Activated CD8-positive, alpha-beta T cell treated with anti-CD3 and anti-CD28 coated beads, Interleukin-2, amount 10 ng/mL, durations not matched to agents 7 days and 5 days (primary cell): ENCODE results near the gene GRAP2. TPM values are rescaled to one million over a fixed set of nuclear protein-coding genes. Genes with fewer than 3 reads are reported as not detected.
A peak's percentile ranks its signal among the peaks of the same experiment; 100 is the strongest.

Experiments
- ATAC-seq: fragments of 150-1000 bp; cut with Tn5 transposase; one replicate; pipeline ENCODE4 v1.10.0; 2021; ENCODE audit warnings: moderate library complexity
- CTCF ChIA-PET: fragments of 350-600 bp; sonication (Branson Sonifier 250); formaldehyde crosslinking; loops from one replicate; lab custom pipeline; 2021; ENCODE audit warnings: antibody characterized with exemption; lab: Charles Lee
- POLR2A ChIA-PET: fragments of 350-600 bp; sonication (Branson Sonifier 250); formaldehyde crosslinking; loops from one replicate; lab custom pipeline; 2021; ENCODE audit warnings: antibody characterized with exemption; lab: Charles Lee
- DNase-seq: peaks from one replicate; pipeline ENCODE4 v3.0.0-alpha.2; 2020
- H3K27ac Mint-ChIP-seq: one replicate; pipeline ENCODE4 v1.8.0; 2021; ENCODE audit warnings: mild to moderate bottlenecking, mixed read lengths
- H3K27me3 Mint-ChIP-seq: one replicate; pipeline ENCODE4 v1.8.0; 2021; ENCODE audit warnings: low read depth, mixed read lengths
- H3K36me3 Mint-ChIP-seq: one replicate; pipeline ENCODE4 v1.8.0; 2021; ENCODE audit warnings: low read depth, mixed read lengths
- H3K4me1 Mint-ChIP-seq: one replicate; pipeline ENCODE4 v1.8.0; 2021; ENCODE audit warnings: low read depth, mixed read lengths
- H3K4me3 Mint-ChIP-seq: one replicate; pipeline ENCODE4 v1.8.0; 2021; ENCODE audit warnings: mild to moderate bottlenecking, mixed read lengths
- H3K9me3 Mint-ChIP-seq: one replicate; pipeline ENCODE4 v1.8.0; 2022; ENCODE audit warnings: mixed read lengths; ENCODE audit not compliant: insufficient read depth
- total RNA-seq, 2 experiments: library from RNA; stranded (reverse); gene quantifications; one replicate each; pipeline ENCODE4 v1.2.3, GENCODE V29; 2021

Gene GRAP2
- total RNA-seq, 2 experiments from 2014 or later = 235 to 239 TPM

- Mint-ChIP-seq H3K4me1 (peaks cover 98% of the 10 kb centered on the region), H3K27ac (peak overlapping the region; percentile 58), H3K27me3 (no peaks in the 10 kb centered on the region), H3K4me3 (no peak overlapping the region), H3K9me3 (no peaks in the 10 kb centered on the region), H3K36me3 (peaks cover 95% of the 10 kb centered on the region)
- ChIA-PET CTCF (interaction anchor here (1.5 to 1.9 kb wide), 2 partner anchors 12 to 39 kb away, joined by 3 to 6 read pairs; no protein-coding TSS in a partner anchor), POLR2A (no interaction called here)
- DNase-seq (no peak), ATAC-seq (no peak)
These were observed 54.8 kb downstream of the GRAP2 start for GRCh38 chr22:39955675-39956074.

DNA sequence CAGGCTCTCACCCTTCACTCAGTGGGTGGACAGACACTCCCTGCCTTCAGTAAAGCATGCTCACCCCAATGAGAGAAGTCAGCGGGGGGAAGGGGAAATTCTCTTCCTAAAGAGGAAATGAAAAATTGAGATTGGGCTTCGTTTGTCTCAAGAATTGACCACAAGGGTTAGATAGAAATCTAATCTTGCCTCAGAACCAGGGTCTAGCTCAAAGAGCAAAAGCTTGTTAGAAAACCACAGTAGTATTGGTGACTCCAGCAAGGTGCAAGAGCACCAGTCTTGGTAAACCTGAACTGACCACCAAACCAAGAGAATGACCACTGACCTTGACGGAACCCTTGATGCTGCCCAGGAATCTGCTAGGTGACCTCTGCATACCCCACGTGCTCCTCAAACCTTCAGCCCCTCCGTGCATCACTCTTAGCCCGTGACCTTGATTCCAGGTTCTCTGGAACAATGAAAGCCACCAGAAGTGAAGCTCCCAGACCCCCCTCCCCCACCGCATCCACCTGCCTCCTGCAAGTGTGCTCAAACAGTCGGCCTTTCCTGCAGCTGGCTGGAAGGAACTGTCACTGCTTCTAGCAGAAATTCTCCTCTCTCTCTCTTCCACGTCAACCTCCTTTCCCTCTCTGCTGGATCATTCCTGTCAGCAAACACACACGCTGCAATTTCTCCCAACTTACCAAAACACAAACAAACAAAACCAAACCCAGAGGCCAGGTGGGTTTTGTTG lies 56.2 kb downstream of the GRAP2 start:
- Mint-ChIP-seq H3K4me1 (peaks cover 98% of the 10 kb centered on the region), H3K27me3 (no peaks in the 10 kb centered on the region), H3K36me3 (peaks cover 95% of the 10 kb centered on the region), H3K9me3 (no peaks in the 10 kb centered on the region), H3K27ac (peak overlapping the region; percentile 68), H3K4me3 (peak overlapping the region; percentile 9)
- DNase-seq = no peak
- POLR2A ChIA-PET = interaction anchor here (0.9 to 1.0 kb wide), 2 partner anchors 36 to 86 kb away, joined by 3 read pairs; no protein-coding TSS in a partner anchor
- no peak for ATAC-seq
- CTCF ChIA-PET = interaction anchor here (1.5 to 2.0 kb wide), 4 partner anchors 11 to 40 kb away, joined by 3 to 7 read pairs (median 6); no protein-coding TSS in a partner anchor

- ATAC-seq (no peak), DNase-seq (no peak)
- H3K27ac Mint-ChIP-seq = peak overlapping the region; percentile 83
- H3K4me3 Mint-ChIP-seq = peak overlapping the region; percentile 4
- ChIA-PET POLR2A (no interaction called here), CTCF (interaction anchor here (1.6 to 2.0 kb wide), 2 partner anchors 12 to 25 kb away, joined by 5 to 7 read pairs; no protein-coding TSS in a partner anchor)
- peaks cover 96% of the 10 kb centered on the region for H3K4me1 Mint-ChIP-seq
- H3K36me3 Mint-ChIP-seq = peaks cover 93% of the 10 kb centered on the region
- no peaks in the 10 kb centered on the region for H3K27me3 Mint-ChIP-seq
- H3K9me3 Mint-ChIP-seq = no peaks in the 10 kb centered on the region
These were observed 57.3 kb downstream of the GRAP2 start for GRCh38 chr22:39958009-39958711.

- H3K27me3 Mint-ChIP-seq = no peaks in the 10 kb centered on the region
- peak overlapping the region; percentile 83 for H3K27ac Mint-ChIP-seq
- peaks cover 93% of the 10 kb centered on the region for H3K4me1 Mint-ChIP-seq
- POLR2A ChIA-PET = interaction anchor here (1.5 kb wide), 1 partner anchor 26 kb away, joined by 3 read pairs; no protein-coding TSS in a partner anchor
- no peak for DNase-seq
- H3K9me3 Mint-ChIP-seq = no peaks in the 10 kb centered on the region
- CTCF ChIA-PET = interaction anchor here (0.5 to 4.9 kb wide), 5 partner anchors 15 to 66 kb away, joined by 3 to 15 read pairs (median 5); no protein-coding TSS in a partner anchor
- H3K36me3 Mint-ChIP-seq = peaks cover 91% of the 10 kb centered on the region
- ATAC-seq = no peak
- H3K4me3 Mint-ChIP-seq = no peak overlapping the region
These were observed 58.2 kb downstream of the GRAP2 start for GRCh38 chr22:39958949-39959639.

DNA sequence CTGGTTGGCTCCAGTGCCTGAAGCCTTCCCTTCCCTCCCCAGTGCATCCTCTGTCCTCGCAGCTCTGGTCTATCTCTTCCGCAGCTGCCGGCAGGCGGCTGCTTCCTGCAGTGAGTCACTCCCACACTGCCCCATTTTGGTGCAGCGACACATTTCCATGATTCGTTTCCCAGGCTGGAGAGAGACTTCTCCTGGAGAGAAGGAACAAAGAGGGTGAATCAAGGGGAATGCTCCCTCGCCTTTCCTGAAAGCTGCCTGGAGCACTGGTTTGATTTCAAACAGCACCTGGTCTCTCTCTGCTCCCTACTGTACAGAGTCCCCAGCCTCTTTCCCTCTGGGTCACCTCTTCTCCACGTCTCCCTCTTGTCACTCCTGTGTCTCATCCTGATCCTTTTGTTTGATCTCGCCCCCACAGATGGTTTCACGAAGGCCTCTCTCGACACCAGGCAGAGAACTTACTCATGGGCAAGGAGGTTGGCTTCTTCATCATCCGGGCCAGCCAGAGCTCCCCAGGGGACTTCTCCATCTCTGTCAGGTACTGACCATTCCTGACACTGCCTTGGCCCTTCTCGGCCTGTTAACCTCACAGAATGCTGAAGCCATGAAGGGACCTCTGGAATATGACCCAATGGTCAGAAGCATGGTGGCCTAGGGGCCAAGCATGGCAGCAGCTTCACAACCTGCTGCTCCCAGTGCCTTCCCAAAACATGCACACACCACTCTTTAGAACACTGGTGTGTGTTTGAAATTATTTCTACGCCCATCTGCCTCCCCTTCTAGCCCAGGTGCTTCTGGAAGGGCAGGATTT lies 59.0 kb downstream of the GRAP2 start, which contains the start of gene TMA7B:
Gene TMA7B (plus strand): TSS at position 758 of the 808 bp plus-strand sequence. CDS start 3,978 bp downstream, outside the sequence.
- Mint-ChIP-seq H3K4me1 (peaks cover 87% of the 10 kb centered on the region), H3K9me3 (no peaks in the 10 kb centered on the region), H3K36me3 (peaks cover 92% of the 10 kb centered on the region), H3K27me3 (no peaks in the 10 kb centered on the region), H3K4me3 (peak within 1 kb of the TSS; percentile 60), H3K27ac (peak within 1 kb of the TSS; percentile 86)
- ChIA-PET POLR2A (interaction anchor here (1.2 to 1.5 kb wide), 2 partner anchors 17 to 26 kb away, joined by 3 read pairs; no protein-coding TSS in a partner anchor), CTCF (interaction anchor here (0.5 to 4.9 kb wide), 6 partner anchors 9 to 66 kb away, joined by 3 to 15 read pairs (median 5); no protein-coding TSS in a partner anchor)
- DNase-seq = peak; percentile 61
- ATAC-seq = peak; percentile 40

- Mint-ChIP-seq H3K36me3 (peaks cover 92% of the 10 kb centered on the region), H3K4me1 (peaks cover 75% of the 10 kb centered on the region), H3K27me3 (no peaks in the 10 kb centered on the region), H3K9me3 (no peaks in the 10 kb centered on the region), H3K4me3 (peak overlapping the region; percentile 60), H3K27ac (peak overlapping the region; percentile 86)
- ATAC-seq (peak; percentile 94), DNase-seq (peak; percentile 91)
- ChIA-PET CTCF (interaction anchor here (1.0 to 4.9 kb wide), 6 partner anchors 11 to 63 kb away, joined by 3 to 15 read pairs (median 6); no protein-coding TSS in a partner anchor), POLR2A (interaction anchor here (1.1 to 1.5 kb wide), 6 partner anchors 9 to 64 kb away, joined by 3 to 7 read pairs (median 3); no protein-coding TSS in a partner anchor)
These were observed 60.2 kb downstream of the GRAP2 start for GRCh38 chr22:39960791-39961746.

DNA sequence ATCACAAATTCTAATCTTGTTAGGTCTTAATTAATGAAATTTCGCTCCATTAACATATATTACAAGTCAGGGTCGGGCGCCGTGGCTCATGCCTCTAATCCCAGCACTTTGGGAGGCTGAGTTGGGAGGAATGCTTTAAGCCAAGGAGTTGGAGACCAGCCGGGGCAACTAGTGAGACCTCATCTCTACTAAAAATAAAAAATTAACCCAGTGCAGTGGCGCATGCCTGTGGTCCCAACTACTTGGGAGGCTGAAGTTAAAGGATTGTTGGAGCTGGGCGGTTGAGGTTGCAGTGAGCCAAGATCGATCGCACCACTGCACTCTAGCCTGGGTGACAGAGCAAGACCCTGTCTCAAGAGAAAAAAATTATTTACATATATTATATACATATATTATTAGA lies 61.2 kb downstream of the GRAP2 start:
- Mint-ChIP-seq H3K9me3 (no peaks in the 10 kb centered on the region), H3K27ac (peak overlapping the region; percentile 86), H3K36me3 (peaks cover 94% of the 10 kb centered on the region), H3K4me1 (peaks cover 65% of the 10 kb centered on the region), H3K4me3 (peak overlapping the region; percentile 60), H3K27me3 (no peaks in the 10 kb centered on the region)
- no peak for ATAC-seq
- ChIA-PET POLR2A (interaction anchor here (1.1 to 1.5 kb wide), 4 partner anchors 9 to 19 kb away, joined by 3 to 7 read pairs (median 4); no protein-coding TSS in a partner anchor), CTCF (interaction anchor here (1.4 to 4.9 kb wide), 4 partner anchors 11 to 62 kb away, joined by 4 to 15 read pairs (median 9); no protein-coding TSS in a partner anchor)
- no peak for DNase-seq

GRCh38 chr22:39965748-39966147 lies 64.9 kb downstream of the GRAP2 start:
- ChIA-PET POLR2A (interaction anchor here (0.8 kb wide), 1 partner anchor 35 kb away, joined by 3 read pairs; no protein-coding TSS in a partner anchor), CTCF (interaction anchor here (1.0 to 1.8 kb wide), 6 partner anchors 17 to 431 kb away, joined by 3 to 7 read pairs (median 4); no protein-coding TSS in a partner anchor)
- DNase-seq (no peak), ATAC-seq (no peak)
- H3K4me3 Mint-ChIP-seq = no peak overlapping the region
- peak overlapping the region; percentile 13 for H3K27ac Mint-ChIP-seq
- no peaks in the 10 kb centered on the region for H3K27me3 Mint-ChIP-seq
- H3K36me3 Mint-ChIP-seq = peaks cover 92% of the 10 kb centered on the region
- H3K9me3 Mint-ChIP-seq = no peaks in the 10 kb centered on the region
- H3K4me1 Mint-ChIP-seq = peaks cover 31% of the 10 kb centered on the region

DNA sequence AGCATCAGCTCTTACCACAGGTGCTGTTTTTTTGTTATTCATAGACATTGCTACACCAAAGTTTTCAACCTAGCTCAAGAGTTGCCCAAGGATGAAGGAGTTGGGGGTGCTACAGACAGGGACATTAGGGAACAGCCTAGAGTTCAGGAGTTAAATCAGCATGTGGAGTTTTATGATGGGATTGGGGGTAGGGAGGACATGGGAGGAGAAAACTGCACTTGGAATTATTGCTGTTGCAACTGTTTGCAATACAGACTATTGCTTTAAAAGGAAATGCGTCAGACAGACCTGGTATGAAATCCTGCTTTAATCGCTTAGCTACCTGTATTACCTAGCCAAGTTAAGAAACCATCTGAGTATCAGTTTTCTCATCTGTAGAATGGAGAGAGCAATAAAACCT lies 65.6 kb downstream of the GRAP2 start:
- no peak overlapping the region for H3K4me3 Mint-ChIP-seq
- POLR2A ChIA-PET = interaction anchor here (0.6 to 0.8 kb wide), 2 partner anchors 24 to 34 kb away, joined by 3 read pairs; no protein-coding TSS in a partner anchor
- H3K9me3 Mint-ChIP-seq = no peaks in the 10 kb centered on the region
- peak overlapping the region; percentile 18 for H3K27ac Mint-ChIP-seq
- CTCF ChIA-PET = interaction anchor here (1.2 to 1.9 kb wide), 3 partner anchors 17 to 59 kb away, joined by 4 to 9 read pairs (median 5); no protein-coding TSS in a partner anchor
- DNase-seq (no peak), ATAC-seq (no peak)
- H3K4me1 Mint-ChIP-seq = peaks cover 23% of the 10 kb centered on the region
- H3K27me3 Mint-ChIP-seq = no peaks in the 10 kb centered on the region
- H3K36me3 Mint-ChIP-seq = peaks cover 92% of the 10 kb centered on the region
